BLaER1 treated with 17β-estradiol and CSF1 and Interleukin-3, amounts not matched to agents 10 nM and 100 nM (cell line): ENCODE data around the gene KCNA3.
A peak's percentile ranks its signal among the peaks of the same experiment; 100 is the strongest.

Experiments
- H3K27ac ChIP-seq, 11 experiments: shearing (Covaris generic); formaldehyde crosslinking; 2 replicates each; pipeline ENCODE4 v1.8.1; 2022
- H3K27me3 ChIP-seq, 11 experiments: shearing (Covaris generic); formaldehyde crosslinking; 2 replicates each; pipeline ENCODE4 v1.8.1; 2022
- H3K36me3 ChIP-seq, 11 experiments: shearing (Covaris generic); formaldehyde crosslinking; 2 replicates each; pipeline ENCODE4 v1.8.1; 2022
- H3K4me1 ChIP-seq, 10 experiments: shearing (Covaris generic); formaldehyde crosslinking; 2 replicates each; pipeline ENCODE4 v1.8.1; 2022
- H3K4me2 ChIP-seq, 11 experiments: shearing (Covaris generic); formaldehyde crosslinking; 2 replicates each; pipeline ENCODE4 v1.8.1; 2022
- H3K4me3 ChIP-seq, 10 experiments: shearing (Covaris generic); formaldehyde crosslinking; 2 replicates each; pipeline ENCODE4 v1.8.1; 2022
- H3K9ac ChIP-seq, 11 experiments: shearing (Covaris generic); formaldehyde crosslinking; 2 replicates each; pipeline ENCODE4 v1.8.1; 2022
- H3K9me3 ChIP-seq, 11 experiments: shearing (Covaris generic); formaldehyde crosslinking; replicated peaks in 1 of 11; 2 replicates each; pipeline ENCODE4 v1.8.1; 2022
- H4K20me1 ChIP-seq, 11 experiments: shearing (Covaris generic); formaldehyde crosslinking; 2 replicates each; pipeline ENCODE4 v1.8.1; 2022
- Cebpa-rat ChIP-seq, 11 experiments: shearing (Covaris generic); IDR thresholded peaks; 2 replicates each; pipeline ENCODE4 v1.8.1; 2022

KCNA3 gene

GRCh38 chr1:110707232-110707631 is 32.5 kb upstream of the KCNA3 start:
- Histone ChIP-seq H3K9me3 (no peaks in the 10 kb centered on the region), H3K27ac (no peak overlapping the region), H3K4me3 (no peak overlapping the region), H4K20me1 (no peaks in the 10 kb centered on the region), H3K27me3 (no peaks in the 10 kb centered on the region), H3K4me2 (no peak overlapping the region), H3K4me1 (peaks cover 0 to 5% (median 0%) of the 10 kb centered on the region in 10 experiments; a peak in 3 of 20 replicates), H3K9ac (no peak overlapping the region), H3K36me3 (no peaks in the 10 kb centered on the region)
- no peak for TF ChIP-seq Cebpa-rat (IDR thresholded peaks at IDR 0.05)

- H3K4me2 ChIP-seq: no peak overlapping the region
- no peak overlapping the region for H3K9ac ChIP-seq
- no peaks in the 10 kb centered on the region for H3K27me3 ChIP-seq
- TF ChIP-seq Cebpa-rat (IDR thresholded peaks at IDR 0.05): no peak
- no peak overlapping the region for H3K27ac ChIP-seq
- H3K4me3 ChIP-seq: no peak overlapping the region
- peaks cover 0 to 5% (median 0%) of the 10 kb centered on the region in 10 experiments; a peak in 3 of 20 replicates for H3K4me1 ChIP-seq
- H3K36me3 ChIP-seq: no peaks in the 10 kb centered on the region
- no peaks in the 10 kb centered on the region for H3K9me3 ChIP-seq
- no peaks in the 10 kb centered on the region for H4K20me1 ChIP-seq
Observed at GRCh38 chr1:110706621-110707020, 31.9 kb upstream of the KCNA3 start.

GRCh38 chr1:110702260-110702659 is 27.5 kb upstream of the KCNA3 start:
- no peak overlapping the region for H3K27ac ChIP-seq
- H3K4me3 ChIP-seq: no peak overlapping the region
- no peaks in the 10 kb centered on the region for H3K27me3 ChIP-seq
- H4K20me1 ChIP-seq: no peaks in the 10 kb centered on the region
- H3K4me1 ChIP-seq: peaks cover 0 to under 1% (median 0%) of the 10 kb centered on the region in 10 experiments; a peak in 1 of 20 replicates
- H3K4me2 ChIP-seq: no peak overlapping the region
- TF ChIP-seq Cebpa-rat (IDR thresholded peaks at IDR 0.05): no peak
- no peak overlapping the region for H3K9ac ChIP-seq
- no peaks in the 10 kb centered on the region for H3K36me3 ChIP-seq
- H3K9me3 ChIP-seq: peaks cover 0 to 10% (median 7%) of the 10 kb centered on the region in 11 experiments; a peak in 13 of 22 replicates

- Histone ChIP-seq H3K27me3 (no peaks in the 10 kb centered on the region), H3K4me3 (no peak overlapping the region), H3K9me3 (peaks cover 0 to 10% (median 7%) of the 10 kb centered on the region in 11 experiments; a peak in 13 of 22 replicates), H3K4me2 (no peak overlapping the region), H3K9ac (no peak overlapping the region), H4K20me1 (no peaks in the 10 kb centered on the region), H3K4me1 (peaks cover 0 to 9% (median 6%) of the 10 kb centered on the region in 10 experiments; a peak in 11 of 20 replicates), H3K27ac (no peak overlapping the region), H3K36me3 (no peaks in the 10 kb centered on the region)
- TF ChIP-seq Cebpa-rat (IDR thresholded peaks at IDR 0.05): no peak
Observed at GRCh38 chr1:110700767-110701166, 26.0 kb upstream of the KCNA3 start.

GRCh38 chr1:110697606-110698005 is 22.9 kb upstream of the KCNA3 start:
- TF ChIP-seq Cebpa-rat (IDR thresholded peaks at IDR 0.05): no peak
- no peaks in the 10 kb centered on the region for H3K36me3 ChIP-seq
- peaks cover 0 to 10% (median 7%) of the 10 kb centered on the region in 11 experiments; a peak in 13 of 22 replicates for H3K9me3 ChIP-seq
- H3K9ac ChIP-seq: no peak overlapping the region
- no peak overlapping the region for H3K27ac ChIP-seq
- H3K27me3 ChIP-seq: no peaks in the 10 kb centered on the region
- no peaks in the 10 kb centered on the region; a peak in 1 of 22 replicates for H4K20me1 ChIP-seq
- no peak overlapping the region for H3K4me2 ChIP-seq
- no peak overlapping the region for H3K4me3 ChIP-seq
- H3K4me1 ChIP-seq: peaks cover 0 to 9% (median 6%) of the 10 kb centered on the region in 10 experiments; a peak in 11 of 20 replicates

- no peak overlapping the region for H3K9ac ChIP-seq
- H3K4me3 ChIP-seq: no peak overlapping the region
- peaks cover 0 to 10% (median 7%) of the 10 kb centered on the region in 11 experiments; a peak in 13 of 22 replicates for H3K9me3 ChIP-seq
- TF ChIP-seq Cebpa-rat (IDR thresholded peaks at IDR 0.05): no peak
- no peak overlapping the region for H3K27ac ChIP-seq
- H3K27me3 ChIP-seq: no peaks in the 10 kb centered on the region
- H3K36me3 ChIP-seq: no peaks in the 10 kb centered on the region
- peaks cover 0 to 9% (median 6%) of the 10 kb centered on the region in 10 experiments; a peak in 11 of 20 replicates for H3K4me1 ChIP-seq
- peak overlapping the region in 6 of 11 experiments; percentile 16 to 58 (median 28); a peak in 8 of 22 replicates for H3K4me2 ChIP-seq
- H4K20me1 ChIP-seq: no peaks in the 10 kb centered on the region; a peak in 1 of 22 replicates
Observed at GRCh38 chr1:110696818-110697217, 22.1 kb upstream of the KCNA3 start.

GRCh38 chr1:110690709-110691365 is 16.1 kb upstream of the KCNA3 start:
- Histone ChIP-seq H3K27me3 (no peaks in the 10 kb centered on the region; a peak in 1 of 22 replicates), H4K20me1 (no peaks in the 10 kb centered on the region; a peak in 1 of 22 replicates), H3K4me2 (no peak overlapping the region), H3K9me3 (no peaks in the 10 kb centered on the region), H3K27ac (no peak overlapping the region), H3K4me3 (no peak overlapping the region), H3K36me3 (no peaks in the 10 kb centered on the region), H3K4me1 (peaks cover 0 to 13% (median 10%) of the 10 kb centered on the region in 10 experiments; a peak in 14 of 20 replicates), H3K9ac (no peak overlapping the region)
- no peak for TF ChIP-seq Cebpa-rat (IDR thresholded peaks at IDR 0.05)

GRCh38 chr1:110689868-110690267 is 15.1 kb upstream of the KCNA3 start:
- Histone ChIP-seq H3K27ac (no peak overlapping the region), H3K4me3 (no peak overlapping the region), H3K9me3 (no peaks in the 10 kb centered on the region), H4K20me1 (no peaks in the 10 kb centered on the region; a peak in 1 of 22 replicates), H3K27me3 (no peaks in the 10 kb centered on the region; a peak in 1 of 22 replicates), H3K36me3 (no peaks in the 10 kb centered on the region), H3K9ac (no peak overlapping the region), H3K4me1 (peaks cover 0 to 13% (median 10%) of the 10 kb centered on the region in 10 experiments; a peak in 14 of 20 replicates), H3K4me2 (no peak overlapping the region)
- TF ChIP-seq Cebpa-rat (IDR thresholded peaks at IDR 0.05): no peak

GRCh38 chr1:110688514-110688913 is 13.8 kb upstream of the KCNA3 start:
- Histone ChIP-seq H3K9ac (no peak overlapping the region), H3K4me3 (no peak overlapping the region), H3K4me2 (no peak overlapping the region), H3K27me3 (no peaks in the 10 kb centered on the region; a peak in 1 of 22 replicates), H3K36me3 (no peaks in the 10 kb centered on the region), H3K4me1 (peaks cover 0 to 13% (median 10%) of the 10 kb centered on the region in 10 experiments; a peak in 14 of 20 replicates), H4K20me1 (no peaks in the 10 kb centered on the region; a peak in 1 of 22 replicates), H3K9me3 (no peaks in the 10 kb centered on the region), H3K27ac (no peak overlapping the region)
- TF ChIP-seq Cebpa-rat (IDR thresholded peaks at IDR 0.05): no peak
